NCI-H82 treated with DMSO at 0.1 percent for 48 hours (cell line): ENCODE results near the gene OGDHL.
"Not testable (repeated sequence)": the region's sequence is repeated elsewhere in the genome, so short reads cannot be mapped to it uniquely, and the experiment has no call there.

ENCODE experiments used
- DNase-seq: peaks from one replicate; lab custom pipeline; 2025; ENCODE audit not compliant: unreplicated experiment; lab: John Stamatoyannopoulos, UW

OGDHL gene

DNA sequence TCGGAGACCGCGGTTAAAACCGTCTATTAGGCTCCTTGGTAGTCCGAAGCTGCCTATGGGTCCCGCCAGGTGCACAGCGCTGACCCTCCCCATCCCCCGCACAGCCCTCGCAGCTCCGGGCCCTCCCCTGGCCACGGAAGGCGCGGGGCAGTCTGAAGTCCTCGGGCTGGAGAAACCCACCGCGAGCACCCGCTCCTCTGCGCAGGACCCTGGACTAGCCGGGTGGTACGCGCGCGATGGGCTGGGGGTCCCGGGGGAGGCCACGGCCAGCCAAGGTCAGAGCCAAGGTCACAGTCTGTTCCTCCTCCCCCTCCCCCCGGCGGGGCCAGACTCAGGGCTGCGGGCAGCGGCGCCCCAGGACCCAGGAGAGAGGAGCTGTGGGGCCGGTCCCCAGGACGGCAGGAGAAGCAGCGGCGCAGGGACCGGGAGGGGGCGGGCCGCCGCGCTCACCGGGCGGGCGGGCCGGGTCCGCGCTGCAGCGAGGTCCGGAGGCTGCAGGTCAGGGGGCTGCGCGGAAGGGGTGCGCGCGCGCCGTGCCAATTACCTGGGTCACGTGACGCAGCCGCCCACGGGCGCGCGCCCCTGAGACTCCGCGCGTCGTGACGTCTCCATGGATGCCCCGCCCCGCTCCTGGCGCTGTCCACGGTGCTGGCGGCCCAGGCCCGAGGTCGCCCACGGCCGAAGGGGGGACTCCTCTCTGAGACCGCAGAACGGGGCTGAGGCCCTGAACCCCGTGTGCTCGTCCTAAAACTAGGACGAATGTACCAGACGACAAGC, at the start of gene OGDHL:
Gene OGDHL, minus strand, starts transcription at position 535 of the 777 bp plus-strand sequence. CDS start 3,731 bp downstream, outside the sequence.
- DNase-seq, result peak; percentile 17

DNA sequence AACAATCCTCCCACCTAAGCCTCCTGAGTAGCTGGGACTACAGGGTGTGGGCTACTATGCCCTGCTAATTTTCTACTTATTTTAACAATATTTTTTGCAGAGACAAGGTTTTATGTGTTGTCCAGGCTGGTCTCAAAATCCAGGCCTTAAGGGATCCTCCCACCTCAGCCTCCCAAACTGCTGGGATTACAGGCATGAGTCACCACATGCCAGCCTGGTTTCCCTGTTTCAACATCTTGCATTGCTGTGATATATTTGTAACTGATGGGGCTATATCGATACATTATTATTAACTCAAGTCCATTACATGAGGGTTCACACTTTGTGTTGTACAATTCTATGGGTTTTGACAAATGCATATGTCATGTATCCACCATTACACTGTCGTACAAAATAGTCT, 41.9 kb upstream of the OGDHL start:
- no peak for DNase-seq

- DNase-seq, result no peak
These were observed 36.2 kb upstream of the OGDHL start for GRCh38 chr10:49798275-49798674.

DNA sequence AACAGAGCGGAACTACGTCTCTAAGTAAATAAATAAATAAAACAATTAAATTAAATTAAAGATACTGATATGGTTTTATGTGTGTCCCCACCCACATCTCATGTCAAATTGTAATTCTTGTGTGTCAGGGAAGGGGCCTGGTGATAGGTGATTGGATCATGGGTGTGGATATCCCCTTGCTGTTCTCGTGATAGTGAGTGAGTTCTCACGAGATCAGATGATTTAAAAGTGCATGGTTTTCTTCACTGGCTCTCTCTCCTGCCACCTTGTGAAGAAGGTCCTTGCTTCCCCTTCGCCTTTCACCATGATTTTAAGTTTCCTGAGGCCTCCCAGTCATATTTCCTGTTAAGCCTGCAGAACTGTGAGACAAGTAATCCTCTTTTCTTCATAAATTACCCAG, 29.0 kb upstream of the OGDHL start:
- no peak for DNase-seq

DNA sequence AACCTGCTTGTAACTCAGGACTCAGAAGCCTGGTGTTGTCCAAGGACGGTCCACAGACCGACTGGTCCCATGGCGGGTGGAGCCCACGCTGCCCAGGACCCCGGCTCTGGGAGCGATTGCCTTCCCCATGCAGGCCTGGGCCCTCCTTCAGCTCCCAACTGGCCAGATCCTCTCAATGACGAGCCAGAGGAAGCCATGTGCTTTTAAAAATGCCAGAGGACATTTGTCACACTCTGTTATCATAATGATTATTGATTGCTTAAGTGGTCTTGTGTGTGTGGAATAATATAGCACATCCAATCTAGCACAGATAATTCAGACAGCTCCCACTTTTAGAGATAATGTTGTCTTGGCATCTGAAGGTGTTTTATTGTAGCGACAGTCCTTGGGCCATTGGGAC, 22.6 kb upstream of the OGDHL start:
- no peak for DNase-seq

GRCh38 chr10:49783645-49784044, 21.5 kb upstream of the OGDHL start:
- DNase-seq, result no peak

DNA sequence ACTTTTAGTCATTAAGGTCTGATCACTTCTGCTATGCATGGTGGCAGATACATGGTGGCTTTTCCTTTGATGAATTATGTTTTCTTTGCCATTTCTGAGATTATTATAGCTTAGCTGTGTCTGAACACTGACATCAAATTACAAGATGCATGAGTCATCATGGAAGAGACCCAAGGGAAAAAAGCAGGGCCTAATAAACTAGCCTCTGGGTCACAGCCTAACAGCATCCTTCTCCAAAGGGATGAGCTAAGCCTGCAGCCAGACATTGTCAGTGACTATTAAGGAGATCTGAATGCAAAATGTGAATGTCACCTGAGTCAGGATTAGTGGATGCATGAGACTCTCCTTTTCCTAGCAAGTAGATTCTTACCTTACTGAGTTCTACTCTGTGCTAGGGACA, 19.1 kb upstream of the OGDHL start:
- no peak for DNase-seq

DNA sequence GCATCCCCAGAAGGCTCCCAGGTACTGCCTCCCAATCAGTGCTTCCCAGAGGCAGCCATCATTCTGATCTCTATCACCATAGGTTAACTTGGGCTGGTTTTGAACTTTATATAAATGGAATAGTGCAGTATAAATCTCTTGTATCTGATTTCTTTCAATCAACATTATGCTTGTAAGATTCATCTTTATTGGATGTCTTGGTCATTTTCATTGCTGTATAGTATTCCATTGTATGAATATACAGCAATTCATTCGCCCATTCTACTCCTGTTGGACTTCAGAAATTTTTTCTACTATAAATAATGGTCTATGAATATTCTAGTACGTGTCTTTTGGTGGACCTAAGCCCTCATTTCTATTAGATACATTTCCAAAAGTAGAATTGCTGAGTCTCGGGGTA, 16.1 kb upstream of the OGDHL start:
- no peak for DNase-seq

DNA sequence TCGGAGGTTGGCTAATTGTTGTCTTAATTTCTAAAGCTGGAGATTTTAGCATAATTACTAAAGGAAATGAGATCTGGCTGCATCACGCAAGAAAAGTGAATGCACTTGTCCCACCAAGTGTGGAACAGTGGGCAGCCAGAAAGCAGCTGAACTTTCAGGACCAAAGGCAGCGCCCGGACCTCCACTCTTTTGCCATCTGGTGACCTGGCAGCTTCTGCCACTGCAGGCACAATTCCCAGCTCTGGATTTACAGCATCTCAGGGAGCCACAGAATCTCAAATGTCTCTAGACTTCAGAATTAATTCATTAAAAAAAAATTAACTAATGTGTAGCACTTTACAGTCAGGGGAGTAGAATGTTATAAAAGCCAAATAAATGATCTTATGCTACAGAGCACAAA, 14.7 kb upstream of the OGDHL start:
- no peak for DNase-seq

DNA sequence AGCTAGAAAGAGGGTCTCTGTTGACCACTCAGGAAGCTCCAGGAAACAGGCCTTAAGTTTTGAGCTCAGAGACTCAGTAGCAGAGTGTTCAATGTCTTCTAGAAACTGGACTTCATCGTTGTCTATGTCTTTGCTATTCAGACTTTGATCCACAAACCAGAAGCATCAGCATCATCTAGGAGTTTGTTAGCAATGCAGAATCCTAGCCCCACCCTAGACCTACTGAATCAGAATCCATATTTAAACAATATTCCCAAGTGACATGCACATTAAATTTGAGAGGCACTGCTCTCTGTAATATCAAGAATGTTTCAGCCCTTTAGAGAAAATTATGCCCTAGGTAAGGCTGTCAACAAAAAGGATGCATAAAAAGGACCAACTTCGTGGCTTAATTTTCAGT, 12.9 kb upstream of the OGDHL start:
- DNase-seq, result no peak

DNA sequence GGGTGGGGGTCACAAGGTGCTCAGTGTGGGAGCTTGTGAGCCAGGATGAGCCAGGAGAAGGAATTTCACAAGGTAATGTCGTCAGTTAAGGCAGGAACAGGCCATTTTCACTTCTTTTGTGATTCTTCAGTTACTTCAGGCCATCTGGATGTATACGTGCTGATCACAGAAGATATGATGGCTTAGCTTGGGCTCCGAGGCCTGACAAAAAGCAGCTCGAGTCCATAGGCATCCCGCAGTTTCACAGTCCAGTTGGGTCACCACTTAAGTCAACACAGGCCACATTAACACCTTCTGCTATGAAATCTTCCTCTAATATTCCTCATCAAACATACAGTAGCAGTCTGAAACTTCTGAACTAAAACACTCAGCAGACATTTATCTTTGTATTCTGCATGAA, 10.8 kb upstream of the OGDHL start:
- DNase-seq, result not testable (repeated sequence)

- not testable (repeated sequence) for DNase-seq
These were observed 8.9 kb upstream of the OGDHL start for GRCh38 chr10:49771046-49771445.

DNA sequence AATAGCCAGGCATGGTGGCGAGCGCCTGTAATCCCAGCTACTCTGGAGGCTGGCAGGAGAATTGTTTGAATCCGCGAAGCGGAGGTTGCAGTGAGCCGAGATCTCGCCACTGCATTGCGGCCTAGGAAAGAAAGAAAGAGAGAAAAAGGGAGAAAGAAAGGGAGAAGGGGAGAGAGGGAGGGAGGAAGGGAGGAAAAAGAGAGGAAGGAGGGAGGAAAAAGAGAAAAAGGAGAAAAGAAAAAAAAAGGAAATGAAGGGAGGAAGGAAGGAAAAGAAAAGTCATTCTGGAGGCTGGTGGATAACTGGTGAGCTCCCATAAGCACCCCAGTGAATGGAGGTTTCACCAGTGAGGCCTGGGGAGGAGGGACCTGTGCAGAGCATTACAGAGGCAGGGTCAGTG, 7.6 kb upstream of the OGDHL start:
- DNase-seq, result no peak

DNA sequence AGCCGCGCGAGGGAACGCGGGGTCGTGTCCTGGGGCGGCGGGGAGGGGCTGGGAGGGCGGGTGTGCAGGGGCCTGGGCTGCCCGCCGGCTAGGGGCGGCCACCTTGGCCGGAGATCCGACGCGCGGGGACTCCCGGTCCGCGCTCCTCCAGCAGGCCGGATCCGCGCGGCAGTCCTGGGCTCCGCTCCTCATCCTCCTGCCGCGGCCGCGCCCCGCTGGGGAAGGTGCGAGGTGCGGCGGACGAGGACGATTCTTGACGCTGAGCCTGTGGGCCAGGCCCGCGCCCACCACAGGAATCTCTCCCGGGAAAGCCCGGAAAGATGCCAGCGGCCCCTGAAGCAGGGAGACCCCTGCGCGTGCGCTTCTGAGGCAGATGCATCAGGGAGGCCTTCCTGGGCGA, 6.6 kb upstream of the OGDHL start:
- no peak for DNase-seq

GRCh38 chr10:49768329-49768728, 6.2 kb upstream of the OGDHL start:
- no peak for DNase-seq

DNA sequence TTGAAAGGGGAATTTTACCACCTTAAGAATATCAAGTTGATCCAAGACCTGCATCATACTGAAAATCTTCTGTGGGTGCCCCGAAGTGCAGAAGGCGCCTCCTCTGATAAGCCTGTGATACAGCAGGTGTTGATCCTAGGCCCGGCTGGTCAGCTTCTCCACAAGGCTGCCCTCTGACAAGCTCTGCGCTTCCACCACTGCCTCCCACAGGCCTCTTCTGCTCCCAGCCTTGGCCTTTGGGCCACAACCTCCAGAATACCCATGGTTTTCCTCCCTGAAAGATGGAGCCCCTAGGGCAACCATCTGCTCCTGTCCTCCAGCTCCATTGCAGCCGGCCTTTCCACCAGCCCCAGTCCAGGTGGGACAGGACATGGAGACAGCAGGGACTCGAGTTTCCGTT, 5.6 kb upstream of the OGDHL start:
- no peak for DNase-seq

DNA sequence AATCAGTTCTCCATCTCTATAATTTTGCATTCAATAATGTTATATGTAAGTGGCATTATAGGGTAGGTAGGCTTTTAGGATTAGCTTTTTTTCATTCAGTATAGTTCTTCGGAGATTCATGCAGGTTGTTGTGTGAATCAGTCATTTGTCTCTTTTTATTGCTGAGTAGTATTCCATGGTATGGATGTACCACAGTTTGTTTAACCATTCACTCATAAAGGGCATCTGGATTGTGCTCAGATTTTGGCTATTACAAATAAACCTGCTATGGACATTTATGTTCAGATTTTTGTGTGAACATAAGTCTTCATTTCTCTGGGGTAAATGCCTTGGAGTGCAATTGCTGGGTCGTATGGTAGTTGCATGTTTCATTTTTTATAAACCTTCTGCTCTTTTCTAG, 4.4 kb upstream of the OGDHL start:
- no peak for DNase-seq

DNA sequence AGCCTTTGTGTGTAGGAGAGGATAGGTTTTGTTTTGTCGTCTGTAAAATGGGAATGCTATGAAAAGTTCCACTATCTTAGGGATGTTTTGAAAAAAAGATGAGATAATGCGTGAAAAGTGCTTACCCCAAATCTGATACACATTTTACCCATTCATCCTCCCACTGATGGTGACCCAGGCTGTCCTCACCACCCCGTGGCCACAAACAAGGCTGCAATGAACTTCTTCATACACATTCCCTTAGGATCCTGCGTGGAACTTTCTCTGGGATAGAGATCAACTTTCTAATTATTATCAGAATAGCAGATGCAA, 399 bp upstream of the OGDHL start:
- no peak for DNase-seq

DNA sequence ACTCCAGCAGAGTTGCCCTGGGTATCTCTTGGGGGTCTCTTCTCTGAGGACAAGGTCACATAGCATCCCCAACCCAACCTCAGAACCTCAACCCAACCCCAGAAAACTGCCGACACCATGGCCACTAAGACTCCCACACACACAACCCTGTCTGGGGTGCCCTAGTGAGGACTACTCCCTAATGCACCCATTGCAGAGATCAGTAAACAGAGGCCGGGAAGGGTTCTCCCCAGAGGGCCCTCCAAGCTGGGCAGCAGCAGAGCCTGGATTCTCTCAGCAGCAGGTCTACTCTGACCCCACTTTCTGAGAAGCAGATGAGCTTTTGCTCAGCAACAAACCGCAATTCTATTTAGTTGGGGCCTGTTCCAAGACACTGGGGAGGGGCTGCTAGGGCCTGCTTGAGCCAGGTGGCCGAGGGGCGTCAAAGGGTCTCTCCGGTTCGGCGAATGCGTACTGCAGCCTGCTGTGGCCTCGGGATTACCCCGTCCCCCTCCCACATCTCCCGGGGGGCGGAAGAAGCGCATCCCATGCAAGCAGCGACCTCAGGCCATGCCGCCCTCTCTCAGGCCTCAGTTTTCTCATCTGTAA, 828 bp downstream of the OGDHL start:
- no peak for DNase-seq

GRCh38 chr10:49760789-49761188, 1.3 kb downstream of the OGDHL start:
- no peak for DNase-seq

DNA sequence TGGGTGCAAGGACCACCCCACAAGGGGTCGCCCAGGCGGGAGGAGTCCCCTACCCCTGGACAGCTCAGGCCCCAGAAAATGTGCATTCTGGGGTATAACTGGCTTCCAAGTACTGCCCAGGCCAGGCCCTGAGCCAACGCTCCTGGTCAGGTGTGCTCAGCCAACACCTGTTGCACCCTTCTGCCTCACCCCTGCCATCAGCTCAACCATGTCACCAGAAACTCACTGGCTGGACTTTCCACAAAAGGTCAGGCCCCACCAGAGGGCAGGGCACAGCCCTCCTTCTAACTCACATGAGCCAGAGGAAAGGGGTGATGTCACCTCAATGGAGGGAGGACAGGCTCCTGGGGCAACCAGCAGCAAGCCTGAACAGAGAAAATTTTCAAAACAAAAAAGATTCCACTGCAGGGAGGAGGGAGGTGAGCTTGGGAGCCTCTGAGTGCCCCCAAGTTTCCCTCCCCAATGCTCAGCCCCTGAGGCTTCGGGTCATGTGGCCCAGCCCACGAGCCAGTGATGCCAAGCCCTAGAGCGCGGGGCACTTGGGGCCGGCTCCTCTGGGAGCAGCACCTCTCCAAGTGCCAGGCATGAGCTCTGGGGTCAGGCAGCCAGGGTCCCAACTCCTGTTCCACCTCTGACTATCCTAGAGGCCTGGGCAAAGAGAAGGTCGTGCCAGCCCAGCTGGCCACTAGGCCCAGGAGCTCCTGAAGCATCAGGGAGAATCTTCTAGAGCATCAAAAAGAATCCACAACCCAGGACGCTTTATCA, 2.2 kb downstream of the OGDHL start:
- no peak for DNase-seq

GRCh38 chr10:49758249-49758930, 3.7 kb downstream of the OGDHL start:
- DNase-seq, result no peak
